ENCODE measurements around the gene CAT. TPM values are rescaled to one million over a fixed set of nuclear protein-coding genes. Genes with fewer than 3 reads are reported as not detected.

The CAT gene
- 100 to 1,000 TPM; 153 to 208 (median 174) TPM for polyA plus RNA-seq (ENCODE audit: insufficient read length in 3 of 3)
- long read RNA-seq, donor 1, transcript CAT-201 (13 exons, 2,302 nt), result major isoform, 55 of 70 reads
- long read RNA-seq, donor 1, partial matches to known transcripts, result 8 of 70 reads
- long read RNA-seq, donor 1, other reads (novel, unspliced or antisense), result 5 of 70 reads
- long read RNA-seq, donor 2, transcript CAT-201 (13 exons, 2,302 nt), result major isoform, 82 of 114 reads
- long read RNA-seq, donor 2, partial matches to known transcripts, result 25 of 114 reads
- long read RNA-seq, donor 2, other reads (novel, unspliced or antisense), result 5 of 114 reads
- long read RNA-seq, donor 3, transcript CAT-201 (13 exons, 2,302 nt), result major isoform, 37 of 81 reads
- long read RNA-seq, donor 3, partial matches to known transcripts, result 27 of 81 reads
- long read RNA-seq, donor 3, other reads (novel, unspliced or antisense), result 15 of 81 reads
- long read RNA-seq, donor 4, transcript CAT-201 (13 exons, 2,302 nt), result major isoform, 53 of 70 reads
- long read RNA-seq, donor 4, partial matches to known transcripts, result 10 of 70 reads
- long read RNA-seq, donor 4, other reads (novel, unspliced or antisense), result 6 of 70 reads
- long read RNA-seq, donor 5, transcript CAT-201 (13 exons, 2,302 nt), result major isoform, 23 of 29 reads
- long read RNA-seq, donor 5, partial matches to known transcripts, result 5 of 29 reads
- long read RNA-seq, donor 5, other reads (novel, unspliced or antisense), result 0 of 29 reads
- long read RNA-seq, donor 6, transcript CAT-201 (13 exons, 2,302 nt), result major isoform, 39 of 52 reads
- long read RNA-seq, donor 6, partial matches to known transcripts, result 11 of 52 reads
- long read RNA-seq, donor 6, other reads (novel, unspliced or antisense), result 0 of 52 reads
- long read RNA-seq, donor 7, transcript CAT-201 (13 exons, 2,302 nt), result major isoform, 59 of 73 reads
- long read RNA-seq, donor 7, partial matches to known transcripts, result 12 of 73 reads
- long read RNA-seq, donor 7, other reads (novel, unspliced or antisense), result 0 of 73 reads
- long read RNA-seq, donor 8, transcript CAT-201 (13 exons, 2,302 nt), result major isoform, 15 of 16 reads
- long read RNA-seq, donor 8, partial matches to known transcripts, result 0 of 16 reads
- long read RNA-seq, donor 8, other reads (novel, unspliced or antisense), result 0 of 16 reads
- long read RNA-seq, donor 9, transcript CAT-201 (13 exons, 2,302 nt), result major isoform, 82 of 108 reads
- long read RNA-seq, donor 9, partial matches to known transcripts, result 16 of 108 reads
- long read RNA-seq, donor 9, other reads (novel, unspliced or antisense), result 7 of 108 reads
- long read RNA-seq, donor 10, transcript CAT-201 (13 exons, 2,302 nt), result major isoform, 31 of 63 reads
- long read RNA-seq, donor 10, partial matches to known transcripts, result 26 of 63 reads
- long read RNA-seq, donor 10, other reads (novel, unspliced or antisense), result 0 of 63 reads
- long read RNA-seq, donor 11, transcript CAT-201 (13 exons, 2,302 nt), result major isoform, 26 of 41 reads
- long read RNA-seq, donor 11, partial matches to known transcripts, result 15 of 41 reads
- long read RNA-seq, donor 11, other reads (novel, unspliced or antisense), result 0 of 41 reads
- long read RNA-seq, donor 12, transcript CAT-205 (2 exons, 508 nt), result minor isoform, 10 of 187 reads
- long read RNA-seq, donor 12, transcript CAT-201 (13 exons, 2,302 nt), result major isoform, 54 of 187 reads
- long read RNA-seq, donor 12, partial matches to known transcripts, result 80 of 187 reads
- long read RNA-seq, donor 12, other reads (novel, unspliced or antisense), result 41 of 187 reads
- long read RNA-seq, donor 13, transcript CAT-201 (13 exons, 2,302 nt), result major isoform, 19 of 51 reads
- long read RNA-seq, donor 13, partial matches to known transcripts, result 29 of 51 reads
- long read RNA-seq, donor 13, other reads (novel, unspliced or antisense), result 0 of 51 reads
- long read RNA-seq, donor 14, result 0 reads
- long read RNA-seq, donor 15, transcript CAT-201 (13 exons, 2,302 nt), result major isoform, 58 of 102 reads
- long read RNA-seq, donor 15, partial matches to known transcripts, result 41 of 102 reads
- long read RNA-seq, donor 15, other reads (novel, unspliced or antisense), result 0 of 102 reads
- long read RNA-seq, donor 16, transcript CAT-201 (13 exons, 2,302 nt), result major isoform, 50 of 58 reads
- long read RNA-seq, donor 16, partial matches to known transcripts, result 5 of 58 reads
- long read RNA-seq, donor 16, other reads (novel, unspliced or antisense), result 0 of 58 reads

- peak; percentile 97 for DNase-seq
These were observed at the start of gene CAT for GRCh38 chr11:34438529-34439507. CAT (plus strand) TSS chr11:34438934; CDS start chr11:34439014, 80 bp downstream.

- DNase-seq, result no peak
These were observed 43.9 kb upstream of the CAT start for GRCh38 chr11:34394771-34395300.

- DNase-seq, result no peak
These were observed 42.7 kb upstream of the CAT start for GRCh38 chr11:34395916-34396550.

GRCh38 chr11:34397120-34397519 lies 41.6 kb upstream of the CAT start:
- DNase-seq, result no peak

- DNase-seq, result no peak
These were observed 40.9 kb upstream of the CAT start for GRCh38 chr11:34397811-34398210.

GRCh38 chr11:34403431-34403830 lies 35.3 kb upstream of the CAT start:
- no peak for DNase-seq

GRCh38 chr11:34404280-34404679 lies 34.5 kb upstream of the CAT start:
- DNase-seq, result no peak

GRCh38 chr11:34405079-34405858 lies 33.5 kb upstream of the CAT start:
- no peak for DNase-seq

GRCh38 chr11:34406413-34406812 lies 32.3 kb upstream of the CAT start:
- no peak for DNase-seq

- DNase-seq, result no peak
These were observed 31.5 kb upstream of the CAT start for GRCh38 chr11:34407121-34407813.

- DNase-seq, result no peak
These were observed 30.1 kb upstream of the CAT start for GRCh38 chr11:34408580-34409172.

GRCh38 chr11:34411111-34411510 lies 27.6 kb upstream of the CAT start:
- DNase-seq, result no peak

GRCh38 chr11:34411791-34412190 lies 26.9 kb upstream of the CAT start:
- no peak for DNase-seq

- DNase-seq, result no peak
These were observed 25.5 kb upstream of the CAT start for GRCh38 chr11:34413263-34413662.

GRCh38 chr11:34415538-34415937 lies 23.2 kb upstream of the CAT start:
- DNase-seq, result no peak

- no peak for DNase-seq
These were observed 22.6 kb upstream of the CAT start for GRCh38 chr11:34416088-34416487.
